Peyer's patch (tissue), 4 donors: ENCODE data around the gene MUC5AC.

ENCODE experiments used
- CTCF ChIP-seq, 6 experiments: fragments of 450-650 bp in 4 of 6; fragments of 200-600 bp in 2 of 6; sonication (generic) in 1 of 6; IDR thresholded peaks; one replicate each; pipeline ENCODE4 v1.5.1; 2017 to 2019; ENCODE audit warnings: antibody characterized with exemption in 6 of 6, mild to moderate bottlenecking in 3 of 6, moderate library complexity in 1 of 6
- POLR2A ChIP-seq, 2 donors: fragments of 450-650 bp; IDR thresholded peaks; one replicate each; pipeline ENCODE4 v1.5.1; 2017; ENCODE audit warnings: antibody characterized with exemption in 2 of 2, mild to moderate bottlenecking in 2 of 2, moderate library complexity in 2 of 2

GRCh38 chr11:1129611-1130160 lies 28.1 kb upstream of the MUC5AC start:
- TF ChIP-seq POLR2A (IDR thresholded peaks at IDR 0.05): no peak
- TF ChIP-seq CTCF (IDR thresholded peaks at IDR 0.05): no peak
